ENCODE results near the gene RASGRF2.

The RASGRF2 gene

DNA sequence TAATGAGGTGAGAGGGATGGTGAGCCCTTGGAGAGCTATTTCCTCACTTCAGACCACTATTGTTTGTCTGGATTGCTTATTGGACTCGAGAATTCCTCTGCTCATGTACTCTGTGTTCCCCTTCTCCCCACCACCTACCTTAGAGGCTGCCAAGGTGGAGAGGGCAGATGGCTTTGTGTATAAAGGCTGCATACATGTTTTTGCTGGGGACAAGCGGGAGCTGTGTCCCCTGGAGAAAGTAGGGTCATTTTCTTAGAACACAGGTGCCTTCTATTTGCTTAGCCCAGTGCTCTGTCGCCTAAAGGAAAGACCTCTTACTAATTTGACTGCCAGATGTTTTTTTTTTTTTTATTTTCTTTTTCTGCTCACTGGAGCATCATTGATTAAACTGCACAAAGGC lies 29.7 kb downstream of the RASGRF2 start:
- Histone ChIP-seq H3F3A (ENCODE audit: low read depth) (no peaks in the 10 kb centered on the region), H3K27me3 (ENCODE audit: insufficient read depth, low read length, poor library complexity, severe bottlenecking) (no peaks in the 10 kb centered on the region), H3K36me3 (ENCODE audit: insufficient read depth, low read length) (no peaks in the 10 kb centered on the region), H3K79me2 (ENCODE audit: insufficient read depth, low read length) (no peaks in the 10 kb centered on the region), H3K9me2 (replicated peaks; ENCODE audit: low read depth, low read length) (no peaks in the 10 kb centered on the region), H3K4me3 (ENCODE audit: low read length, poor library complexity, severe bottlenecking) (no peak overlapping the region), H3K4me2 (ENCODE audit: low read depth, low read length, poor library complexity, severe bottlenecking) (no peak overlapping the region), H3K4me1 (ENCODE audit: insufficient read depth, low read length, poor library complexity, severe bottlenecking) (peaks cover 12% of the 10 kb centered on the region), H3K9ac (ENCODE audit: low read depth, low read length, poor library complexity, severe bottlenecking) (no peak overlapping the region), H3K9me3 (ENCODE audit: insufficient read depth, low read depth, low read length) (no peaks in the 10 kb centered on the region), H4K20me1 (ENCODE audit: insufficient read depth, low read length, poor library complexity, severe bottlenecking) (no peaks in the 10 kb centered on the region), H2AFZ (ENCODE audit: low read length) (no peak overlapping the region)
- TF ChIP-seq, protein P1, sequence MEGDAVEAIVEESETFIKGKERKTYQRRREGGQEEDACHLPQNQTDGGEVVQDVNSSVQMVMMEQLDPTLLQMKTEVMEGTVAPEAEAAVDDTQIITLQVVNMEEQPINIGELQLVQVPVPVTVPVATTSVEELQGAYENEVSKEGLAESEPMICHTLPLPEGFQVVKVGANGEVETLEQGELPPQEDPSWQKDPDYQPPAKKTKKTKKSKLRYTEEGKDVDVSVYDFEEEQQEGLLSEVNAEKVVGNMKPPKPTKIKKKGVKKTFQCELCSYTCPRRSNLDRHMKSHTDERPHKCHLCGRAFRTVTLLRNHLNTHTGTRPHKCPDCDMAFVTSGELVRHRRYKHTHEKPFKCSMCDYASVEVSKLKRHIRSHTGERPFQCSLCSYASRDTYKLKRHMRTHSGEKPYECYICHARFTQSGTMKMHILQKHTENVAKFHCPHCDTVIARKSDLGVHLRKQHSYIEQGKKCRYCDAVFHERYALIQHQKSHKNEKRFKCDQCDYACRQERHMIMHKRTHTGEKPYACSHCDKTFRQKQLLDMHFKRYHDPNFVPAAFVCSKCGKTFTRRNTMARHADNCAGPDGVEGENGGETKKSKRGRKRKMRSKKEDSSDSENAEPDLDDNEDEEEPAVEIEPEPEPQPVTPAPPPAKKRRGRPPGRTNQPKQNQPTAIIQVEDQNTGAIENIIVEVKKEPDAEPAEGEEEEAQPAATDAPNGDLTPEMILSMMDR (conservative IDR thresholded peaks at IDR 0.05; ENCODE audit: low read length) = no peak
- TF ChIP-seq EZH2phosphoT487 (IDR thresholded peaks at IDR 0.05; ENCODE audit: borderline replicate concordance) = no peak

GRCh38 chr5:80990527-80990926 lies 30.4 kb downstream of the RASGRF2 start:
- Histone ChIP-seq H3K4me2 (ENCODE audit: low read depth, low read length, poor library complexity, severe bottlenecking) (no peak overlapping the region), H3K9me2 (replicated peaks; ENCODE audit: low read depth, low read length) (no peaks in the 10 kb centered on the region), H3K79me2 (ENCODE audit: insufficient read depth, low read length) (no peaks in the 10 kb centered on the region), H4K20me1 (ENCODE audit: insufficient read depth, low read length, poor library complexity, severe bottlenecking) (no peaks in the 10 kb centered on the region), H3K9ac (ENCODE audit: low read depth, low read length, poor library complexity, severe bottlenecking) (no peak overlapping the region), H3K36me3 (ENCODE audit: insufficient read depth, low read length) (no peaks in the 10 kb centered on the region), H3K4me1 (ENCODE audit: insufficient read depth, low read length, poor library complexity, severe bottlenecking) (peaks cover 10% of the 10 kb centered on the region), H3K27me3 (ENCODE audit: insufficient read depth, low read length, poor library complexity, severe bottlenecking) (no peaks in the 10 kb centered on the region), H3F3A (ENCODE audit: low read depth) (no peaks in the 10 kb centered on the region), H3K4me3 (ENCODE audit: low read length, poor library complexity, severe bottlenecking) (no peak overlapping the region), H2AFZ (ENCODE audit: low read length) (no peak overlapping the region), H3K9me3 (ENCODE audit: insufficient read depth, low read depth, low read length) (no peaks in the 10 kb centered on the region)
- no peak for TF ChIP-seq EZH2phosphoT487 (IDR thresholded peaks at IDR 0.05; ENCODE audit: borderline replicate concordance)
- TF ChIP-seq, protein P1 (conservative IDR thresholded peaks at IDR 0.05; ENCODE audit: low read length) = no peak

- H3F3A ChIP-seq (ENCODE audit: low read depth) = no peaks in the 10 kb centered on the region
- no peak overlapping the region for H2AFZ ChIP-seq (ENCODE audit: low read length)
- no peak overlapping the region for H3K4me3 ChIP-seq (ENCODE audit: low read length, poor library complexity, severe bottlenecking)
- no peaks in the 10 kb centered on the region for H3K79me2 ChIP-seq (ENCODE audit: insufficient read depth, low read length)
- H3K4me2 ChIP-seq (ENCODE audit: low read depth, low read length, poor library complexity, severe bottlenecking) = no peak overlapping the region
- H3K9me3 ChIP-seq (ENCODE audit: insufficient read depth, low read depth, low read length) = no peaks in the 10 kb centered on the region
- H3K9ac ChIP-seq (ENCODE audit: low read depth, low read length, poor library complexity, severe bottlenecking) = no peak overlapping the region
- H4K20me1 ChIP-seq (ENCODE audit: insufficient read depth, low read length, poor library complexity, severe bottlenecking) = no peaks in the 10 kb centered on the region
- no peaks in the 10 kb centered on the region for H3K27me3 ChIP-seq (ENCODE audit: insufficient read depth, low read length, poor library complexity, severe bottlenecking)
- no peak for TF ChIP-seq EZH2phosphoT487 (IDR thresholded peaks at IDR 0.05; ENCODE audit: borderline replicate concordance)
- TF ChIP-seq, protein P1 (conservative IDR thresholded peaks at IDR 0.05; ENCODE audit: low read length) = no peak
- H3K9me2 ChIP-seq (replicated peaks; ENCODE audit: low read depth, low read length) = no peaks in the 10 kb centered on the region
- H3K4me1 ChIP-seq (ENCODE audit: insufficient read depth, low read length, poor library complexity, severe bottlenecking) = peaks cover 6% of the 10 kb centered on the region
- H3K36me3 ChIP-seq (ENCODE audit: insufficient read depth, low read length) = no peaks in the 10 kb centered on the region
Measured at GRCh38 chr5:80990971-80991370, 30.8 kb downstream of the RASGRF2 start.

Measured in Loucy (cell line).